ENCODE results near the gene TNC. TPM values are rescaled to one million over a fixed set of nuclear protein-coding genes. Genes with fewer than 3 reads are reported as not detected.

TNC gene
- 44.5 and 45.8 TPM in 2 replicates for total RNA-seq (2014; rRNA removed; shearing (Covaris generic))
- 15.7 and 18.1 TPM in 2 replicates for polyA plus RNA-seq (2015; cell fraction: cytosol; rRNA removed)
- 277 and 305 TPM in 2 replicates for polyA plus RNA-seq (2015; cell fraction: nucleus; rRNA removed)

DNA sequence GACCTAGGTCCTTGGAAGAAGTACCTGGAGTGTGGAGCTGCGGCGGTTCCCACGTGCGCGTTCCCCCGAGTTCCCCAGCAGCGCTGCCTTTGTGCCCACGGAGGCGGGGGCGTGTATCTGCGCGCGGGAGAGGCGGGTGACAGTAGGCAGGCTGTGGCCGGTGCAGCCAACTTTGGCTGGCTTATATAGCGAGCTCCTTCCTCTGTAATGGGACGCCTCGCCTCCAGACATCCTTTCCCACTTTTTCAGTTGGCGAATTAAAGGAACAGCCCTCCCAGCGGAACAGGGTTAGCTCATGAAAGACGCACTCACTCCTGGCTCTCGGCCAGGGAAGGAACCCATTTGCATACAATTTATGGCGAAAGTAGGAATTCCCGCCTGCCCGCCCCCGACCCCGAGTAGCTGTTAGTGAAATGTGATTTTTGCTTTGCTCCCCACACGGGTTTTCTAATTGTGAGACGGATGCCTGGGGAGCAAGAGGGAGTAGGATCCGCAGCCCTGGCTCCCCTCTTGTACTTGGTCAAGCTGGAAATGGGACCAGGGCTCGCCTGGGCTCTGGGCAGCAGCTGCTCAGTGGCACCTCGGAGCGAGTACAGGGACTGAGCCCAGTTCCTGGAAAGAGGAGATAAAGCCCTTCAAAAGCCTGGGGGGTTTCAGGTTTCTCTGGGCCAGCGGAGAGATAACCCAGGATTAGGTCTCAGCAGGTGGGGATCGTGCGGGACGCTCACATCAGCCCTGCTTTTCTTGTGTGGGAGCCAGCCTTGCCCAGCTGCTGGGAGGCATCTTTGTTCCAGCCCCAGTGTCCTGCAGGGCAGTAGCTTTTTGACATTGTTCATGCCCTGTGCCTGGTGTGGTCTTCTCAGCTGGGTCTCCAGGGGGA lies at the start of gene TNC:
TNC (minus strand) TSS at position 159 of the 880 bp plus-strand sequence. CDS start 27,139 bp downstream, outside the sequence.
- peak; percentile 84 for DNase-seq (ENCODE audit: low read depth)

DNA sequence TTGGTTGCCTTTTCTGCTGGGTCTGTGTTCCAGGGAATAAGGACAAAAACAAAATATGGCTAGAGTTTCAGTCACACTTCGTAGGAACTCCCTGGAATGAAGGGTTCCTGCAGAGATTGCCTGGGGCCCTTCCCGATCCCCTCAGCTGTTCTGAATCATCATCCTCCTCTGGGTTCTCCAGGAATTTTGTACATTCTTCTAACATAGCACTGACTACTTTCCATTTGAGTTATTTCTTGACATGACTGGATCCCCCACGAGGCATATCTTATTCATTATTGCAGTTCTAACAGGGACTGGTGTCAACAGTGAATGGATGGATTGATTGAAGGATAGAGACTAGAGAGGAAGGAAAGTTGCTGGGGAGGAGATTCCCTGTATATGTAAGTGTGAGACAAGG lies 49.2 kb upstream of the TNC start:
- DNase-seq (ENCODE audit: low read depth), result peak; percentile 84

DNA sequence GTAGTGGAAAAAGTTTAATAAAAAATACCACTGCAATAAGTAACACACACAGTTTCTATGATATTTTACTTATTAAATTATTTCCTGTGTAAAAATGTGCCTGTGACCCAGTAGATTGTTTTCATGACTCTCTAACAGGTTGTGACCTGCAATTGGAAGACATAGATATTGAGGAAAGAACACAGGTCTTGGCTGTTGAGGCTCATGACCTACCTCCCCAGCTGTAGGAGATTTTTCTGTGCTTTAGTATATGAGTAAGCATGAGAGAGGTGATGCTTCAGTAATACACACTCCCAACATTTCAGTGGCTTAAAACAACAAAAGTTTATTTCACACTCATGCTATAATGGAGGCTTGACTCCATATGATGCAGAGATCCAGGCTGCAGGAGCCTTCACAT lies 47.3 kb upstream of the TNC start:
- peak; percentile 25 for DNase-seq (ENCODE audit: low read depth)

DNA sequence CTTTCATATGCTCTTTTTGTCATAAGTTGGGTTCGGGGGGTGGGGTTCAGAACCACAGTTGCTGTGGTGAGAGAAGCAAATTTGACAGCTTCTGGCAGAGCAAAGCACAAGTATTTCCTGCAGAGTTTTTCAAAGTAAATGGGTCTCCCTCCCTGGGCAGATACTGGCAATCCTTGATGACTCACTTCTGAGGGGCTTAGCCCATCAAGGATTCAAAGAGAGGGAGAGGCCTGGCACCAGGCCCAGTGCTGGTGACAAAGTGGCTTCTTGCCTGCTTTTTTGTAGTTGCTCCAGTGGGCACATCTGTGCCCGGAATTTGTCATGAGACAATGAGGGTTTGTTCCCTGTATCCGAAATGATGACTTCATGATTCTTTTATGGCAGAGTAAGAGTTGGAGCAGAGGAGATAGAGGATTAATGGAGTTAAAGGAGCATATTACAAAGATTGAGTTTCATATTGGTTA lies 46.6 kb upstream of the TNC start:
- peak; percentile 96 for DNase-seq (ENCODE audit: low read depth)

DNA sequence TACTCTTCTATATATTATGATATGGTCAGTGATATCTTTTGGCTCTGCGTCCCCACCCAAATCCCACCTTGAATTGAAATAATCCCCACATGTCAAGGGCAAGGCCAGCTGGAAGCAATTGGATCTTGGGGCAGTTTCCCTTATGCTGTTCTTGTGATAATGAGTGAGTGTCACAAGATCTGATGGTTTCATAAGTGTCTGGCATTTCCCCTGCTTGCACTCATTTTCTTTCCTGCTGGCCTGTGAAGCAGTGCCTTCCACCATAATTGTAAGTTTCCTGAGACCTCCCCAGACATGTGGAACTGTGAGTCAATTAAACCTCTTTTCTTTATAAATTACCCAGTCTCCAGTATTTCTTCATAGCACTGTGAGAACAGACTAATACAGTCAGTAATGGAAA lies 45.0 kb upstream of the TNC start:
- DNase-seq (ENCODE audit: low read depth), result no peak

DNA sequence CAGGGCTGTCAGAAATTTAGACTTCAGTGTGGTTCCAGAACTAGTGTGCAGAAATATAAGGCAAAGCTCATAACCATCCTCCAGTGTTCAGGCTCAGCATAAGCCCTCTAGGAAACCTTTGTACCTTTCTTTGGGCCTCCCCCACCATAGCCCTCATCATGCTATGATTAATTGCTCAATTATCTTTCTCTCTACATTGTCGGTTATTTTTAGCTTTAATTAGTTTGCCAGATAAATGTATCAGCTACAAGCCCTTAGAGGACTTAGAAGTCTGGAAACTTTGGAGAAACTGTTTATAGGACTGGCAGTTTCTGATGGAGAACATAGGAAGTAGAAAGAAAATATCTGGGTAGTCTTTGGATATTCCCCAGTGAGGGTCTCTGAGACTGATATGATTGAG lies 43.5 kb upstream of the TNC start:
- no peak for DNase-seq (ENCODE audit: low read depth)

DNA sequence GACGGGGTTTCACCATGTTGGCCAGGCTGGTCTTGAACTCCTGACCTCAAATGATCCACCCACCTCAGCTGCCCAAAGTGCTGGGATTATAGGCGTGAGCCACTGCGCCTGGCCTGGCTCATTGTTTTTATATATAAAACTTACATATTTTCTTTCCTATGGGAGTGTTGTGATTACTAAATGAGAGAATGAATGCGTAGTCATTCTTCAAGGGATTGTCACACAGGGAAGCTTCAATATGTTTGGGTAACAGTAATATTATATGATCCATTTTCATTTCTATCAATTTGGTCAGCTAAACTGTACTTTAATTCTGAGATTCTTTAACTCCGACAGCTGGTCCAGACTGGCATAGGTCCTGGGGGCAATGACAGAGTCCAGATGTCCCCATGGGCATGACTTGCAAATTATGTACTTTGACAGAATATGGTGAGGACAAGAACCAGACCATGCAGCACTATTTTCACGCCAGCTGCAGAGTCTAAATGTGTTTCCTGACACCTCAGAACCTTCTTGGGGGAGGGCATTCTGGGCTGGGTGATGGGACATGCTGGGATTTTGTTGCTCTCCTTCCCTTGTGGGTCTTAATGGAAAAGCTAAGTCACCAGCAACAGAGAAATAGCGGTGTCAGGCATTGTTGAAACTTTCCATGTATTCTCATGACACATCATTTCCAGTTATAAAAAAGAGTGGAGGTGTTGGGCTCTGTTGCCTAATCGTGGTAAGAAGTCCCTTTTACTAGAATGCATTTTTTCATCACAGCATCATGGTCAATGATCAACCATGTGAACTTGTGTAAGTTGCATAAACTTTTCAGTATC lies 40.9 kb upstream of the TNC start:
- peak; percentile 24 for DNase-seq (ENCODE audit: low read depth)

DNA sequence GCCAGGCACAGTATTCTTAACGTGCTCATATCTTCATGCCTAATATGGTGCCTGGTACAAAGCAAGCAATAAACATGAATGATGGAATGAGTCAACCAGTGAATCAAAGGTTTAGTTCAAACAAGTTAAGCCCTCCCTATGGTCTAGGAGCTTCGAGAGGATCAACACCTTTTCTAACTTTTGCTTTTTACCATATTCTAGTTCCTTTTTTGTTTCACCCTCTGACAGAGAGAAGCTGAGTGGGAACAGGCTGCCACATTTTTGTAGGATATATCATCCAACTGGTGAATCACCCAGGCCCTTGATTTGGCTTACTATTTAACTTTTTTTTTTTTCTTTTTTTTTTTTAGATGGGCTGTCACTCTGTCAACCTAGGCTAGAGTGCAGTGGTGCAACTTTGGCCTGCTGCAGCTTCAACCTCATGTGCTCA lies 39.3 kb upstream of the TNC start:
- peak; percentile 94 for DNase-seq (ENCODE audit: low read depth)

DNA sequence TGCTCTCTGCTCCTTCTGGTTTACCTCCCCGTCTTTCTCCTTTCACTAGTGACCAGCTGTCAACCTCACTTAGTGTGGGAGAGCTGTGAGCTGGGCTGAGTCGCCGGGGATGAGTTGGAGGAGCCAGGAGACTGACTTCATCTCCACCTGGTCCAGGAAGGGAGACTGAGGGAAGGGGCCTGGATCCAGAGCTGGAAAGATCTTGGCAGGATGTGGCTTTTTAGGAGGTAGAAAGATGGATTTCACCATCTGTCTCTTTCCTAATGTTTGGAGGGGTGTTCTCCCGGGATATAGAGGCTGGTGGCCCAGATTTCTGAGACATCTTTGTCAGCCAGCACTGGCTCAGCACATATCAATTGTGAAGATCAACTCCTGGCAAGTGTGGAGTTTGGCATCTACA lies 37.1 kb upstream of the TNC start:
- DNase-seq (ENCODE audit: low read depth), result no peak

DNA sequence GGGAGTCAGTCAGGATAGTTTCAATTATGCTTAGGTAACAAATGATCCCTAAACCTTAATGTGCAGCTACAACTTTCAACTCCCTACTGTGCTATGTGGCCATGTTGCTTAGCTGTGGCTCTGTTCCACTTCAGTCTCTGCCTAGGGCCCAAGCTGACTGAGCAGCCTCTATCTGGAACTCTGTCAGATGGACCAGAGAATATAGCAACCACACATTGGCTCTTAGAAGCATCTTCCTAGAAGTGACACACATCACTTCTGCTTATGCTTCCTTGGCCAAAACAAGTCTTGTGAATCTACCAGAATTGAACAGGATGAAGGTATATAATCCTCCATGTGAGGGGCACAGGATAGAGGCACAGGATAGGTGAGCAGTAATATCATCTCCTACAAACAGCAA lies 36.7 kb upstream of the TNC start:
- no peak for DNase-seq (ENCODE audit: low read depth)

DNA sequence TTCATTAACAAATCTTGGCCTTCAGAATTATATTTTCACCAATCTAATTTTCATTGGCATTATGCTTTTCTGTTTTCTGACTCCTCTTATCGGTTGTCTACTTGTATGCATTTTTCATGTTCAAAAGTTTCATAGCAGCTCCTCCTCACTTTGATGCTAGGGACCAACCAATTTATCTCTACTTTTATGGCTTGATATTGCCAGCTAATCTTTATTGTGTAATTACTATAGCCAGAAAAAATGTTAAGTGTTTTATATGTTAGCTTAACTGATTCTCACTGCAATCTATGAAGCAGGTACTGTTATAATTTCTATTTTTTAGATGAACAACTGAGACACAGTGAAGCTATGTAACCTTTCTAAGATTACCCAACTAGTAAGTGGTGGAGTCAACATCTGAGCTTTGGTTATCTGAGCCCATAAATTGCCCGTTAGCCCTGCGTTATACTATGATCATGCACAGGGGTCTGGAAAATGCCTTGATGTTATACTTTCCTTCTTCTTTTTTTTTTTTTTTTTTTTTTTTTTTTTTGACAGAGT lies 34.4 kb upstream of the TNC start:
- no peak for DNase-seq (ENCODE audit: low read depth)

DNA sequence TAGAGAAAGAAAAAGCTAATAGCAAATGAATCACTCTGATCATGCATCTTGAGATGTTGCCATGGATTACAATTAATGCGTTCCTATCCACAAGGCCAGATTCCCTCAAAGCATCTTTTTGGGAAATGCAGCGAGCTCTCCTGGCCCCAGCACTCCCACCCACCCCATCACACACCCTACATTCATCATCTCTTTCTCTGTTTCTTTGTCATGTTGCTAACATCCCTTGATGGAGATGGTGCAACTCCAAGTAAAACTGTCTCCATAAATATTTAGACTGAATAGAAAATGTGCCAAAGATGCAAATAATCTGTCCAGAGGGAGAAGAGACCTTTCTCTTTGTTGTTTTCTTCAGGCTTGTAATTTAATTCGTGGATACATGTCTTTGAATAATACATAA lies 30.8 kb upstream of the TNC start:
- DNase-seq (ENCODE audit: low read depth), result no peak

DNA sequence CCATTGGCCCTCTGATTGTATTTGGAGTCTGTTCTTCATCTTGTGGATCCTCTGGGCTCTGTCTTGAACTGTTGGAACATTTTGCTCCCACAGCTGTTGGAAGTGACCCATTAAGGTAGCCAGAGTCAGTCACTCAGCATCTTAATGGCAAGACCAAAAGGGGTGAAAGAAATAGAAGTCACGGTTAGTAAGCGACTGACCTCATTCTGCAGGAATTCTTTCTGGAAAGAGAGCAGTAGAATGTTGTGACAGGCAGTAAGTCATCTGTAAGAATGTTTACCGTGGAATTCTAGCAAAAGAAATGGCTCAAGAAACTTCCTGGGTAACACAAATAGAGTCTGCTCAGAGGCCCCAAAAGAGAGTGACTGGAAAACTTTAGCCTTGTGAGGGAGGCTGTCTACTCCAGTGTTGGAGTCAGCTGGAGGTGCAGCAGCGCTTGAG lies 28.6 kb upstream of the TNC start:
- peak; percentile 86 for DNase-seq (ENCODE audit: low read depth)

DNA sequence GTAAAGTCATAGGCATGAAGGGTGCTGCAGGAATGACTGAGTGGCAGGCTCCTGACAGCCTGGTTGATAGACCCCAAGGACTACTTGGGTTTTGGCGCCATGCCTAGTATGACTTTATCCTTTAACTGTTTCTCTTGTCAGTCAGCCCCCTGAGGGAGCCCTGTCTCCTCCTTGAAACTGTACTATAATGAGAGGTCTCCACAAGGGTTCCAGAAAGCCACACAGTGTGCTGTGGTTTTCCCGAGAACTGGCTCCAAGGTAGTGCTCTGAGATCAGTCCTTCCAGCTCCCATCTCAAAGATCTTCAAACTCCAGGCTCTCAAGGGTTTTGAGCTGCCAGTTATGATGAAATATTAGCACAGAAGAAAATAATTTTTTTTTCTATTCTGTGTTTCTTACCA lies 26.7 kb upstream of the TNC start:
- DNase-seq (ENCODE audit: low read depth), result no peak

DNA sequence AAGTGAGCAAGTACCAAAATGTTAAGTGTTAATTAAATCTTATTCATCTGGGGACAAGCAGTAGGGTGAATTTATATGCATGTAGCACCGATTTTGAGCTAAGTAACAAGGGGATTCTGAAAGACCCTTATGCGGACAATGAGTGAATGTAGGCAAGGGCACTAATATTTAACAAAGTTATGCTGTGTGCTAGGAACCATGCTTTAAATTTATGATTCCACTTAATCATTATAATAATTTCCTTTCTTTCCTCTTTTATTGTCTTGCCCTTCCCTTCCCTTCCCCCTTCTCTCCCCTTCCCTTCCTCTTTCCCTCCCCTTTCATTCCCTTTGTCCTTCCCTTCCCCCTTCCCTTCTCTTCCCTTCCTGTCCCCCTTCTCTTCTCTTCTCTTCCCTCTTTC lies 25.7 kb upstream of the TNC start:
- no peak for DNase-seq (ENCODE audit: low read depth)

DNA sequence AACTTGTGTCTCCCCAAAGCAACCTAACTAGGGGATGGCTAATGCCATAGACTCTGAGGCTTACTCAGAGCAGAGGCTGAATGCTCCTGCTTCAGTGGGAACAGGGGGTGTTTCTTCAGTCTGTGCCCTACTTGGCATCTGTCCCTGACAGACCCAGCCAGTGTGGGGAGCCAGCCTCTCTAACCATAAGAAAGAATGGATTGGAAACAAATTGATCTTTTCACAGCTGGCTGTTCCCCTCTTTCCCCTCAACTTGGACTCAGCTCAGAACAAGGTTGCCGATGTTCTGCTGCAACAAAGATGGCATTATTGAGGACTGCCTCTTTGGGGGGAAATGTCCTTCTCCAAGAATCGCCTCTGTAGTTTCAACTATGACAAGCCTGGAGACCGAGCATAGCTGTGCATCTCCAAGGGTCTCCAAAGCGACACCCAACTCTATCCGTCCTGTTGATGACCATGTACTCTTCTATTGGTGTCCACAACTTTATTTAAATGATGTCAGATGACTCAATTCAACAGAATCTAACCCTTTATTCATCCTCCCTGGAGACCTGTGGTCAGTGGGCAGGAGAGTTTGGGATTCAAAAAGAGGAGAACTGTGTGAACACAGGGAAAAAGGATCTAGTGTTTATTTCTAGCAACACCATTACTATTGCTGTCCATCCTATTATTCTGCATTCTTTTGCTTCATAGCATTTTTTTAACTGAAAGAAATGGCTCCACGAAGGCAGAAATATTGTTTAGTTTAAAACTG lies 24.7 kb upstream of the TNC start:
- no peak for DNase-seq (ENCODE audit: low read depth)

DNA sequence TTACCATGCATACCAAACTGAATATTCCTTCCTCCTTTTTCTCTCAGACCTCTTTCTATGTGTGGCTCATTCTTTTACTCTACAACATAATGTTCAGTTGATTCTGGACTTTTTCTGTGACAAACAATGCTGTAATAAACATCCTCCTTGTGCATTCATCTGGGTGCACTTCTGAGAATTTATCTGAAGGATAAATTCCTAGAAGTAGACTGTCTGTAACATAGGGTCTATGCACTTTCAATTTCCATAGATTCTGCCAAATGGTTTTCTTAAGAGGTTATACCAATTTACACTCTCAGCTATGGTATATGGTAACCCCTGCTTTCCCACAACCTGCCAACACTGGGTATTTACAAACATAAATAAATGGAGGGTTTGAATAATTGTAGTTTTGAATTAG lies 24.1 kb upstream of the TNC start:
- DNase-seq (ENCODE audit: low read depth), result no peak

DNA sequence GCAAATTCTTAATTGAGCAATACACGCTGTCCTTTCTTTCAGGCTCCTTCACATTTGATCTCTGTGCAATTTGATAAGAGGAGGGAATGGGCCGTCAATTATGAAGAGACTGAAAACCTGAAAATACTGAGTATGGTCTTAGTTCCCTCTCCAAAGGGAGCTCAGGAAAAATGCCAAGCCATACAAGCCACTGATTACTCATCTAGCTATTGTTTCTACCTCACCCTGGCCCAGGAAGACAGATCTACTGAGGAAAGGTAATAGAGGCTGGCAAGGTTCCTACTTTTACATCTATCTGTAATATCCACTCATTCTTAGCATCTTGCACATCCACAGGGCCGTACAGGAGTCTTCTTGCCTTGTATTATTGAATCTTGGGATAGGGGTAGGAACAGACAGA lies 23.7 kb upstream of the TNC start:
- DNase-seq (ENCODE audit: low read depth), result peak; percentile 36

DNA sequence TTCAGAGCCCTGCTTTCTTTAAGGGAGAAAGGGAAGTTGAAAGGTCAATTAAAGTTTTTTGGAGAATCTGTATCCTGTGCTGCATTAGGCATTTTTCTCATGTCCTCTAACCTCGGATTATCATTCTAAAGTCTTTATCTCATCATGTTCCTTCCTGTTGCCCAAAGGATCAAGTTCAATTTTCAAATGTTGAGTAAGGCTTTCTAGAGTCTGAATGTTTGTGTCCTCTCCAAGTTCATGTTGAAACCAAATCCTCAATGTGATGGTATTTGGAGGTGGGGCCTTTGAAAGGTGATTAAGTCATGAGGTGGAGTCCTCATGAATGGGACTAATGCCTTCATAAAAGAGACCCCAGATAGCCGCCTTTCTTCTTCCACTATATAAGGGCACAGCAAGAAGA lies 20.2 kb upstream of the TNC start:
- no peak for DNase-seq (ENCODE audit: low read depth)

DNA sequence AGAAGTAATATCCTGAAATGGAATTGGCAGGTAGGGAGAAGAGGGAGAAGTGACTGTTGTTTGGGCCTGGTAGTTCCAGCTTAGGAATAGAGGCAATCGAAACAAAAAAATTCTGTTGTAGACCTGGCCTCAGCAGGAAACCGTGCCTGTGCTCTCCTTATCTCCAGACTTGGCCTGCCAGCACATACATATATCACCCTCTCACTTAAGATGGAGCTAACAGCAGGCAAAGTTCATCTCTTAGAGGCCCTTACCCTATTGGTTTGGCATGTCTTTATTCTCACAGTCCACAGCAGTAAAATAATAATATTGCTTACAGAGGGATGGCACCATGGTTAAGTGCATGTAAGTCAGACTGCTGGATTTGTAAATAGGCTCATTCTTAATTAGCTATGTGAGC lies 19.6 kb upstream of the TNC start:
- no peak for DNase-seq (ENCODE audit: low read depth)
